Stomach smooth muscle (tissue), 2 donors: Measurements from ENCODE around the gene TENM4.

Experiments used
- H3K27ac ChIP-seq: one replicate; pipeline ENCODE4 v1.7.0; 2013; ENCODE audit warnings: mild to moderate bottlenecking, low read length, inconsistent platforms
- H3K27me3 ChIP-seq, 2 donors: one replicate each; pipeline ENCODE4 v1.7.0; 2013; ENCODE audit warnings: low read length in 2 of 2; ENCODE audit not compliant: insufficient read depth in 2 of 2, control insufficient read depth in 1 of 2
- H3K36me3 ChIP-seq, 2 donors: one replicate each; pipeline ENCODE4 v1.7.0; 2013; ENCODE audit warnings: low read length in 2 of 2; ENCODE audit not compliant: control insufficient read depth in 2 of 2, insufficient read depth in 2 of 2
- H3K4me1 ChIP-seq: one replicate; pipeline ENCODE4 v1.7.0; 2013; ENCODE audit warnings: low read length; ENCODE audit not compliant: control insufficient read depth, insufficient read depth
- H3K4me3 ChIP-seq, 2 donors: one replicate each; pipeline ENCODE4 v1.7.0; 2013; ENCODE audit warnings: low read length in 2 of 2
- H3K9ac ChIP-seq, 2 donors: one replicate each; pipeline ENCODE4 v1.7.0; 2013; ENCODE audit warnings: low read length in 2 of 2, mild to moderate bottlenecking in 1 of 2
- H3K9me3 ChIP-seq, 2 donors: one replicate each; pipeline ENCODE4 v1.7.0; 2013; ENCODE audit warnings: low read length in 2 of 2; ENCODE audit not compliant: control insufficient read depth in 2 of 2
- donor health status: healthy.
- donor health status: Pancreatic carcinoma.

TENM4 gene

DNA sequence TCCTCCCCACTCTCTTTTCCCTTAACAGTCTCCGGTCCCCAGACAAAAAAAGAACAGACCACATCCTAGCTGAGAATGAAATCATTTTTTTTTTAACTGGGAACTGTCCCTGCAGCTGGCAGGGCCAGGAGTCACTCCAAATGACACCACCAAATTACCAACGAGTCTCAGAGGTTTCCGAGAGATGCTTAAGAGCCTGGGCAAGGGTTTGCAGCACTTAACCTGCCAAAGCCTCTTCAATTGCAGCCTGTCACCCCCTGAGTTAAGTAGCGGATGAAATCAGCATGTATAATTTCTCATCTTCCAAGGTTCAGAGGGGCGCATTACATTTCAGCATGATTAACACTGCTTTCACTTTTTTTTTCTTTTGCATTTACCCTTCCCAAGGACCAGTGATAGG lies 71.8 kb downstream of the TENM4 start:
- Histone ChIP-seq H3K36me3 (no peaks in the 10 kb centered on the region), H3K27ac (no peak overlapping the region), H3K9me3 (no peaks in the 10 kb centered on the region)

GRCh38 chr11:79367844-79368243 lies 73.0 kb downstream of the TENM4 start:
- Histone ChIP-seq H3K4me1 (no peaks in the 10 kb centered on the region), H3K36me3 (no peaks in the 10 kb centered on the region), H3K27ac (no peak overlapping the region), H3K9me3 (no peaks in the 10 kb centered on the region), H3K4me3 (no peak overlapping the region), H3K27me3 (no peaks in the 10 kb centered on the region), H3K9ac (no peak overlapping the region)

More for the DNA sequence above, 71.8 kb downstream of the TENM4 start:
- Histone ChIP-seq H3K27me3 (no peaks in the 10 kb centered on the region), H3K4me1 (no peaks in the 10 kb centered on the region), H3K9ac (no peak overlapping the region), H3K4me3 (no peak overlapping the region)

GRCh38 chr11:79366218-79366617 lies 74.6 kb downstream of the TENM4 start:
- Histone ChIP-seq H3K4me3 (no peak overlapping the region), H3K4me1 (no peaks in the 10 kb centered on the region), H3K9ac (no peak overlapping the region), H3K9me3 (no peaks in the 10 kb centered on the region), H3K27ac (no peak overlapping the region), H3K36me3 (no peaks in the 10 kb centered on the region), H3K27me3 (no peaks in the 10 kb centered on the region)

DNA sequence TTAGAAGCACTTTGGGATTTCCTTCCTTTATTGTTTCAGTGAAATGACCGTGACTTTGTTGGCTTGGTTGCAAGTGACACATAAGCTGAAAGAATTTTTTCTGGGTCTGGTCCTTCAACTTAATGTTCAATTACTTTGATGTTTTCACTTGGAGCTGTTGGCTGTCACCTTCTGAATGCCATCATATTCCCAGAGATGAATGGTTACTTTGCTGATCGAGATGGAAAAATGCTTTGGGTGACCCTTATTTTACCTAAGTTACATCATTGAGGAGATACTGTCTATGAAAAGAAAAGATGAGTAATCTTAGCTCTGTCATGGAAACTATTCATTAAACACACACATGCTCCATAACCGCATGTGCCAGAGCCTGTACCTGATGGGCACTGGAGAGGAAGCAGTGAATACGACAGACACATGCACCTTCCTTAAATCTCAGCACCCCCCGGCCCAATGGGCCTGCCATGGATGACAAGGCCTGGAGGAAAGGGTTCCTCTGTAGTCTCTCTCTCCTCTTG lies 76.9 kb downstream of the TENM4 start:
- no peaks in the 10 kb centered on the region for H3K9me3 ChIP-seq
- no peak overlapping the region for H3K4me3 ChIP-seq
- no peaks in the 10 kb centered on the region for H3K27me3 ChIP-seq
- H3K4me1 ChIP-seq: no peaks in the 10 kb centered on the region
- H3K27ac ChIP-seq: no peak overlapping the region
- H3K36me3 ChIP-seq: no peaks in the 10 kb centered on the region
- H3K9ac ChIP-seq: no peak overlapping the region

DNA sequence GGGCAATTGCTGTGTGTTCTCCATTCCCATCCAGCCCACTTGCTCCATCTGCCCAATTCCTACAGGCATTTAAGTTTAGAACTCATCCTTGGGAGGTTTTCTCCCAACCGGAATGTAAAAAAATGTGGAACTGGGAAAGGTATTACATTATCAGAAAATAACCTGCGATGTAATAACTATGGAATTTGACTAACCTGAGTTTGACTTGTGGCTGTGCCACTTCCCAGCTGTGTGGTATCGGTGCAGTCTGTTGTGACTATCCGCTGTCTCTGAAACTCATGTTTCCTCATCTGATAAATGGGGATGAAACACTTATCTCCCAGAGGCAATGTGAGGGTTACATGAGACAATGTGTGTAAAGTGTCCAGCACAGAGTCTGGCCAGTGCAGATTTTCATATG lies 77.6 kb downstream of the TENM4 start:
- Histone ChIP-seq H3K27ac (no peak overlapping the region), H3K9ac (no peak overlapping the region), H3K27me3 (no peaks in the 10 kb centered on the region), H3K9me3 (no peaks in the 10 kb centered on the region), H3K4me1 (no peaks in the 10 kb centered on the region), H3K36me3 (no peaks in the 10 kb centered on the region), H3K4me3 (no peak overlapping the region)

- Histone ChIP-seq H3K4me1 (no peaks in the 10 kb centered on the region), H3K27ac (no peak overlapping the region), H3K9ac (no peak overlapping the region), H3K27me3 (no peaks in the 10 kb centered on the region), H3K36me3 (no peaks in the 10 kb centered on the region), H3K9me3 (no peaks in the 10 kb centered on the region), H3K4me3 (no peak overlapping the region)
Measured at GRCh38 chr11:79362821-79363220, 78.0 kb downstream of the TENM4 start.

- no peak overlapping the region for H3K9ac ChIP-seq
- H3K27me3 ChIP-seq: no peaks in the 10 kb centered on the region
- no peak overlapping the region for H3K4me3 ChIP-seq
- no peaks in the 10 kb centered on the region for H3K9me3 ChIP-seq
- no peaks in the 10 kb centered on the region for H3K36me3 ChIP-seq
- no peak overlapping the region for H3K27ac ChIP-seq
- no peaks in the 10 kb centered on the region for H3K4me1 ChIP-seq
Measured at GRCh38 chr11:79362206-79362757, 78.5 kb downstream of the TENM4 start.

GRCh38 chr11:79358258-79358657 lies 82.6 kb downstream of the TENM4 start:
- Histone ChIP-seq H3K27me3 (no peaks in the 10 kb centered on the region), H3K27ac (no peak overlapping the region), H3K4me3 (no peak overlapping the region), H3K9me3 (no peaks in the 10 kb centered on the region), H3K36me3 (no peaks in the 10 kb centered on the region), H3K4me1 (no peaks in the 10 kb centered on the region), H3K9ac (no peak overlapping the region)

DNA sequence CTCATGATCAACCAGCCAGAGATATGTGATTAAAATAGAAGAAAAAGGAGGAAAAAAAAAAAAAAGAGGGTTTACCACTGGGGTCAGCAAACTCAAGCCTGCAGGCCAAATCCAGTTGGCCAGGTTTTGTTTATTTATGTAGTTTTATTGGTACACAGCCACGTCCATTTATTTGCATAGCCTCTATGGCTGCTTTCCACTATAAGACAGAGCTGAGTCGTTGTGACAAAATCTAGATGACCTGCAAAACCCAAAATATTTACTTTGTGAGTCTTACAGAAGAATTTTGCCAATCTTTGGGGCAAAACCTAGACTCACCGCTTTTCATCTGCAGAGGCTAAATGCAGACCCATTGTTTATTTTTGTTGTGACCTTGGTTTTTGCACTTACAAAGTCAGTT lies 87.1 kb downstream of the TENM4 start:
- Histone ChIP-seq H3K9me3 (no peaks in the 10 kb centered on the region), H3K27me3 (no peaks in the 10 kb centered on the region), H3K4me3 (no peak overlapping the region), H3K9ac (no peak overlapping the region), H3K36me3 (no peaks in the 10 kb centered on the region), H3K4me1 (no peaks in the 10 kb centered on the region), H3K27ac (no peak overlapping the region)

GRCh38 chr11:79352349-79352703 lies 88.5 kb downstream of the TENM4 start:
- H3K4me1 ChIP-seq: no peaks in the 10 kb centered on the region
- H3K9ac ChIP-seq: no peak overlapping the region
- no peaks in the 10 kb centered on the region for H3K9me3 ChIP-seq
- H3K36me3 ChIP-seq: no peaks in the 10 kb centered on the region
- no peak overlapping the region for H3K27ac ChIP-seq
- no peak overlapping the region for H3K4me3 ChIP-seq
- H3K27me3 ChIP-seq: no peaks in the 10 kb centered on the region

- Histone ChIP-seq H3K36me3 (no peaks in the 10 kb centered on the region), H3K9ac (no peak overlapping the region), H3K27ac (no peak overlapping the region), H3K4me3 (no peak overlapping the region), H3K4me1 (no peaks in the 10 kb centered on the region), H3K9me3 (no peaks in the 10 kb centered on the region), H3K27me3 (no peaks in the 10 kb centered on the region)
Measured at GRCh38 chr11:79348976-79349682, 91.7 kb downstream of the TENM4 start.
